Tongue (tissue), 2 donors: Measurements from ENCODE around the gene NR1H2. TPM values are rescaled to one million over a fixed set of nuclear protein-coding genes. Genes with fewer than 3 reads are reported as not detected.
A peak's percentile ranks its signal among the peaks of the same experiment; 100 is the strongest.

Experiments
- DNase-seq: peaks from one replicate; pipeline ENCODE4 v3.0.0-alpha.2; 2015
- total RNA-seq: library from RNA; depleted of rRNA; stranded (reverse); fragments of >200 nt; gene quantifications from one replicate; pipeline ENCODE4 v1.2.3, GENCODE V29; 2014

NR1H2 gene
- total RNA-seq, 1 donor from 2014 or later: 53.3 TPM

- DNase-seq: no peak
Observed at GRCh38 chr19:50423279-50424113, 47.2 kb downstream of the NR1H2 start.

GRCh38 chr19:50425581-50425980 is 49.3 kb downstream of the NR1H2 start:
- DNase-seq: no peak

GRCh38 chr19:50427318-50427925 is 51.2 kb downstream of the NR1H2 start:
- DNase-seq: no peak

GRCh38 chr19:50427997-50428425 is 51.8 kb downstream of the NR1H2 start:
- peak; percentile 88 for DNase-seq

GRCh38 chr19:50428772-50429463 is 52.7 kb downstream of the NR1H2 start:
- no peak for DNase-seq

GRCh38 chr19:50430888-50431342 is 54.7 kb downstream of the NR1H2 start:
- no peak for DNase-seq

- peak; percentile 95 for DNase-seq
Observed at GRCh38 chr19:50431343-50432220, 55.3 kb downstream of the NR1H2 start.

- peak; percentile 85 for DNase-seq
Observed at GRCh38 chr19:50432221-50433028, 56.2 kb downstream of the NR1H2 start, which contains the start of gene MYBPC2. Gene MYBPC2, plus strand, starts transcription at chr19:50432892. Its CDS starts 62 bp downstream, at chr19:50432954.

Other genes with a start within 250 kb of the NR1H2 start
- gene IZUMO2, start 213.2 kb upstream of the NR1H2 start, total RNA-seq: not detected
- 60.6 TPM for gene MYH14, start 172.8 kb upstream of the NR1H2 start, total RNA-seq
- gene KCNC3, start 47.1 kb upstream of the NR1H2 start, total RNA-seq: 1.0 TPM
- gene NAPSA, start 10.8 kb upstream of the NR1H2 start, total RNA-seq: 0.51 TPM
- gene POLD1, start 7.9 kb downstream of the NR1H2 start, total RNA-seq: 16.0 TPM
- 0.10 TPM for gene SPIB, start 42.5 kb downstream of the NR1H2 start, total RNA-seq
- gene MYBPC2, start 56.4 kb downstream of the NR1H2 start, total RNA-seq: 59.5 TPM
- 79.0 TPM for gene EMC10, start 100.0 kb downstream of the NR1H2 start, total RNA-seq
- gene GARIN5A, start 100.4 kb downstream of the NR1H2 start, total RNA-seq: 0.92 TPM
- 11.4 TPM for gene JOSD2, start 134.7 kb downstream of the NR1H2 start, total RNA-seq
- not detected for gene ASPDH, start 137.5 kb downstream of the NR1H2 start, total RNA-seq
- gene LRRC4B, start 192.0 kb downstream of the NR1H2 start, total RNA-seq: 13.0 TPM